B cell (primary cell): ENCODE measurements around the gene PHF21B. TPM values are rescaled to one million over a fixed set of nuclear protein-coding genes. Genes with fewer than 3 reads are reported as not detected.

Experiments used
- ATAC-seq: fragments of 200-7000 bp; cut with Tn5 transposase; one replicate; pipeline ENCODE4 v1.10.0; 2021; ENCODE audit warnings: low read depth, mild to moderate bottlenecking, moderate number of reproducible peaks, moderate library complexity
- CTCF ChIA-PET: fragments of 350-600 bp; sonication (Branson Sonifier 250); formaldehyde crosslinking; loops from one replicate; lab custom pipeline; 2021; ENCODE audit warnings: antibody characterized with exemption, inconsistent platforms; lab: Charles Lee
- POLR2A ChIA-PET: fragments of 350-600 bp; sonication (Branson Sonifier 250); formaldehyde crosslinking; loops from one replicate; lab custom pipeline; 2021; ENCODE audit warnings: antibody characterized with exemption; lab: Charles Lee
- DNase-seq: peaks from one replicate; pipeline ENCODE4 v3.0.0; 2013
- H2AFZ ChIP-seq: 2 replicates; pipeline ENCODE4 v1.6.1; 2012; ENCODE audit warnings: mild to moderate bottlenecking, low read depth, low read length; ENCODE audit not compliant: insufficient read depth, poor library complexity, severe bottlenecking
- H3K27ac ChIP-seq, 2 donors: 1 replicate in 1 of 2; 2 replicates in 1 of 2; pipeline ENCODE4 v1.5.1; 2012 to 2013; ENCODE audit warnings: low read length in 2 of 2, mild to moderate bottlenecking in 2 of 2, moderate library complexity in 1 of 2
- H3K27me3 ChIP-seq, 4 experiments: fragments of 200-600 bp in 1 of 4; sonication (generic) in 1 of 4; replicated peaks in 1 of 4; 1 replicate in 2 of 4; 2 replicates in 2 of 4; pipeline versions ENCODE4 v1.6.1 to v1.7.0; 2013 to 2016; ENCODE audit warnings: low read length in 3 of 4, mild to moderate bottlenecking in 2 of 4, mixed read lengths in 1 of 4, moderate library complexity in 1 of 4; ENCODE audit not compliant: insufficient read depth in 4 of 4, control insufficient read depth in 3 of 4; ENCODE audit errors: control extremely low read depth in 1 of 4
- H3K36me3 ChIP-seq, 2 experiments: replicated peaks in 1 of 2; 1 replicate in 1 of 2; 2 replicates in 1 of 2; pipeline versions ENCODE4 v1.6.1 to v1.7.1; 2013; ENCODE audit warnings: low read length in 1 of 2; ENCODE audit not compliant: insufficient read depth in 2 of 2, control insufficient read depth in 1 of 2; ENCODE audit errors: control extremely low read depth in 1 of 2, extremely low read depth in 1 of 2
- H3K4me1 ChIP-seq, 2 donors: fragments of 200-600 bp in 1 of 2; sonication (generic) in 1 of 2; 1 replicate in 1 of 2; 2 replicates in 1 of 2; pipeline versions ENCODE4 v1.5.1 to v1.6.1; 2013 to 2017; ENCODE audit warnings: low read length in 2 of 2; ENCODE audit not compliant: control insufficient read depth in 2 of 2, insufficient read depth in 2 of 2
- H3K4me2 ChIP-seq: replicated peaks from 2 replicates; pipeline ENCODE3; 2012; ENCODE audit warnings: mild to moderate bottlenecking, low read depth, low read length; ENCODE audit not compliant: poor library complexity, severe bottlenecking
- H3K4me3 ChIP-seq, 5 experiments: fragments of 200-600 bp in 1 of 5; sonication (generic) in 1 of 5; 1 replicate in 3 of 5; 2 replicates in 2 of 5; pipeline versions ENCODE4 v1.5.1 to v1.7.0; 2011 to 2016; ENCODE audit warnings: low read length in 4 of 5, mild to moderate bottlenecking in 4 of 5, low read depth in 2 of 5, control low read depth in 1 of 5, moderate library complexity in 1 of 5; ENCODE audit not compliant: insufficient read depth in 1 of 5; ENCODE audit errors: control extremely low read depth in 1 of 5, extremely low read depth in 1 of 5
- H3K79me2 ChIP-seq: fragments of 200-600 bp; sonication (generic); one replicate; pipeline ENCODE4 v1.6.0; 2016; ENCODE audit warnings: low read length; ENCODE audit not compliant: control insufficient read depth, insufficient read depth
- H3K9ac ChIP-seq: fragments of 200-600 bp; sonication (generic); 2 replicates; pipeline ENCODE4 v1.6.1; 2017; ENCODE audit warnings: mild to moderate bottlenecking, low read length, moderate library complexity
- H3K9me3 ChIP-seq, 3 donors: one replicate each; pipeline versions ENCODE4 v1.6.1 to v1.7.1; 2013; ENCODE audit warnings: low read length in 2 of 3; ENCODE audit not compliant: control insufficient read depth in 2 of 3, insufficient read depth in 1 of 3; ENCODE audit errors: control extremely low read depth in 1 of 3
- H4K20me1 ChIP-seq: 2 replicates; pipeline ENCODE4 v1.6.0; 2012; ENCODE audit warnings: mild to moderate bottlenecking, low read length; ENCODE audit not compliant: insufficient read depth, control insufficient read depth, poor library complexity, severe bottlenecking
- H3K27ac Mint-ChIP-seq: one replicate; pipeline ENCODE4 v1.8.0; 2021; ENCODE audit warnings: mixed read lengths
- H3K27me3 Mint-ChIP-seq: one replicate; pipeline ENCODE4 v1.8.0; 2021; ENCODE audit warnings: mixed read lengths
- H3K4me1 Mint-ChIP-seq: one replicate; pipeline ENCODE4 v1.8.0; 2021; ENCODE audit warnings: mixed read lengths
- H3K4me3 Mint-ChIP-seq: one replicate; pipeline ENCODE4 v1.8.0; 2021; ENCODE audit warnings: mixed read lengths
- H3K9me3 Mint-ChIP-seq: one replicate; pipeline ENCODE4 v1.8.0; 2022; ENCODE audit warnings: mixed read lengths; ENCODE audit not compliant: insufficient read depth
- CTCF ChIP-seq: fragments of 200-600 bp; IDR thresholded peaks from one replicate; pipeline ENCODE4 v1.8.0; 2022; ENCODE audit warnings: antibody characterized with exemption, mild to moderate bottlenecking
- EZH2 ChIP-seq: IDR thresholded peaks from 2 replicates; pipeline ENCODE4 v1.6.1; 2012; ENCODE audit warnings: borderline replicate concordance, low read depth, mild to moderate bottlenecking, moderate library complexity, low read length; ENCODE audit not compliant: insufficient read depth, poor library complexity, severe bottlenecking
- WGBS: methylation state at CpG from one replicate; pipeline ENCODE4 v1.1.5; 2013; ENCODE audit warnings: missing lambda C conversion rate; ENCODE audit not compliant: insufficient coverage; 5-methylcytosine and 5-hydroxymethylcytosine counted together
- intact Hi-C: fragments of 100-400 bp; cut with micrococcal nuclease; formaldehyde crosslinking; loops from one replicate; pipeline ENCODE4 v1.10.0; 2022
- polyA plus RNA-seq: library from polyadenylated mRNA; depleted of rRNA; stranded (reverse); fragments of >200 nt; gene quantifications from 2 replicates; pipeline ENCODE4 v1.2.3, GENCODE V29; 2012
- total RNA-seq, 2 donors: library from RNA; stranded (reverse); fragments of 120-200 nt in 1 of 2; gene quantifications; 1 replicate in 1 of 2; 2 replicates in 1 of 2; pipeline versions ENCODE4 v1.2.3 to v1.2.4, GENCODE V29; 2013 to 2022

Gene PHF21B
- total and polyA plus RNA-seq, 2 donors (not counting 1 experiment from before 2014, with no cell fraction given) = not detected

GRCh38 chr22:44917372-44918165 lies 92.2 kb downstream of the PHF21B start:
- Histone ChIP-seq H3K4me3 (no peak overlapping the region), H3K79me2 (no peaks in the 10 kb centered on the region), H4K20me1 (no peaks in the 10 kb centered on the region), H3K9ac (no peak overlapping the region), H3K4me2 (no peak overlapping the region), H2AFZ (no peak overlapping the region), H3K27ac (no peak overlapping the region), H3K36me3 (no peaks in the 10 kb centered on the region), H3K27me3 (no peaks in the 10 kb centered on the region), H3K4me1 (no peaks in the 10 kb centered on the region), H3K9me3 (peaks cover 0 to 10% (median 0%) of the 10 kb centered on the region in 3 donors)
- CTCF ChIA-PET = no interaction called here
- no peak overlapping the region for H3K27ac Mint-ChIP-seq
- no peak overlapping the region for H3K4me3 Mint-ChIP-seq
- ATAC-seq = no peak
- DNase-seq = no peak
- no peaks in the 10 kb centered on the region for H3K9me3 Mint-ChIP-seq
- H3K4me1 Mint-ChIP-seq = no peaks in the 10 kb centered on the region
- 88% methylated on average over 19 of the region's 19 CpGs for WGBS
- intact Hi-C loops = no loop called here
- POLR2A ChIA-PET = no interaction called here
- no peak for TF ChIP-seq CTCF
- TF ChIP-seq EZH2 = no peak
- H3K27me3 Mint-ChIP-seq = peaks cover 3% of the 10 kb centered on the region
